GM18511 (cell line): ENCODE results near the gene PARD6B.
"Not testable (repeated sequence)": the region's sequence is repeated elsewhere in the genome, so short reads cannot be mapped to it uniquely, and the experiment has no call there.

Source experiments
- ATAC-seq: cut with Tn5 transposase; IDR thresholded peaks from one replicate; pipeline ENCODE4 v1.9.1; 2021; ENCODE audit warnings: mild to moderate bottlenecking, moderate library complexity; ENCODE audit not compliant: unreplicated experiment

The PARD6B gene

GRCh38 chr20:50701041-50701963, 30.1 kb upstream of the PARD6B start:
- ATAC-seq, result no peak

GRCh38 chr20:50703651-50704438, 27.5 kb upstream of the PARD6B start:
- not testable (repeated sequence) for ATAC-seq

GRCh38 chr20:50704514-50704913, 26.9 kb upstream of the PARD6B start:
- no peak for ATAC-seq

GRCh38 chr20:50704971-50705370, 26.4 kb upstream of the PARD6B start:
- no peak for ATAC-seq

- no peak for ATAC-seq
These were observed 22.3 kb upstream of the PARD6B start for GRCh38 chr20:50708845-50709635.

- ATAC-seq, result no peak
These were observed 21.8 kb upstream of the PARD6B start for GRCh38 chr20:50709636-50709973.

- ATAC-seq, result no peak
These were observed 20.8 kb upstream of the PARD6B start for GRCh38 chr20:50710492-50711063.

- no peak for ATAC-seq
These were observed 20.1 kb upstream of the PARD6B start for GRCh38 chr20:50711113-50711825.

- ATAC-seq, result no peak
These were observed 18.4 kb upstream of the PARD6B start for GRCh38 chr20:50712771-50713656.

- ATAC-seq, result no peak
These were observed 17.7 kb upstream of the PARD6B start for GRCh38 chr20:50713657-50714101.

GRCh38 chr20:50714426-50714825, 17.0 kb upstream of the PARD6B start:
- not testable (repeated sequence) for ATAC-seq

GRCh38 chr20:50715694-50716093, 15.7 kb upstream of the PARD6B start:
- ATAC-seq, result no peak

- ATAC-seq, result no peak
These were observed 14.9 kb upstream of the PARD6B start for GRCh38 chr20:50716518-50716917.

- ATAC-seq, result no peak
These were observed 14.1 kb upstream of the PARD6B start for GRCh38 chr20:50717312-50717711.

GRCh38 chr20:50717974-50718761, 13.2 kb upstream of the PARD6B start:
- ATAC-seq, result no peak

GRCh38 chr20:50719328-50719727, 12.1 kb upstream of the PARD6B start:
- no peak for ATAC-seq

GRCh38 chr20:50720026-50720425, 11.4 kb upstream of the PARD6B start:
- no peak for ATAC-seq

- no peak for ATAC-seq
These were observed 10.8 kb upstream of the PARD6B start for GRCh38 chr20:50720582-50720981.
